ENCODE data around the gene CCDC107.

The CCDC107 gene

GRCh38 chr9:35702696-35703095, 44.6 kb downstream of the CCDC107 start:
- no peak for DNase-seq (ENCODE audit: low read depth)

GRCh38 chr9:35703906-35704672, 46.0 kb downstream of the CCDC107 start:
- no peak for DNase-seq (ENCODE audit: low read depth)

GRCh38 chr9:35705372-35705771, 47.3 kb downstream of the CCDC107 start:
- no peak for DNase-seq (ENCODE audit: low read depth)

GRCh38 chr9:35705836-35706430, 47.8 kb downstream of the CCDC107 start:
- DNase-seq (ENCODE audit: low read depth) = no peak

- no peak for DNase-seq (ENCODE audit: low read depth)
Measured at GRCh38 chr9:35706951-35707350, 48.9 kb downstream of the CCDC107 start.

- DNase-seq (ENCODE audit: low read depth) = no peak
Measured at GRCh38 chr9:35708146-35708545, 50.1 kb downstream of the CCDC107 start.

- DNase-seq (ENCODE audit: low read depth) = no peak
Measured at GRCh38 chr9:35710818-35711500, 52.9 kb downstream of the CCDC107 start.
